ENCODE data around the gene MED25.

DNA sequence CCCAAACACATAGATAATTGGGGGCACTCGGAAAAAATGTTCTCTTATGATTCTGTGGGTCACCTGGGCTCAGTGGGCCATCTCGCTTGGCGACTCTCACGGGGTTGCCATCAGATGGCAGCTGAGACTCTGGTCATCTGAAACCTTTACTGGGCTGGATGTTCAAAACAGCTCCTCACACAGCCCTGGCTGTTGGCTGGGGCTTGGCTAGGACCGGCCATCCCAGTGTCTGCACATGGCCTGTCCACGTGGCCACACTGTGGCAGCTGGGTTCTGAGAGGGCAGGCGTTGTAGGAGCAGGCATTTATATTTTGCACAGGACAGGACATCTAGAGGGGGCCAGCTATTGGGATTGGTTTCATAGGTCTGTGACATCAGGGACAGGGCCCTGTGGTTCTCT is 15.5 kb downstream of the MED25 start:
- TF ChIP-seq CTCF (IDR thresholded peaks at IDR 0.05) = no peak
- TF ChIP-seq EP300 (IDR thresholded peaks at IDR 0.05) = no peak
